ENCODE measurements around the gene ZNF83. TPM values are rescaled to one million over a fixed set of nuclear protein-coding genes. Genes with fewer than 3 reads are reported as not detected.

Gene ZNF83
- polyA plus RNA-seq, 1 donor from 2014 or later = 69.3 TPM

DNA sequence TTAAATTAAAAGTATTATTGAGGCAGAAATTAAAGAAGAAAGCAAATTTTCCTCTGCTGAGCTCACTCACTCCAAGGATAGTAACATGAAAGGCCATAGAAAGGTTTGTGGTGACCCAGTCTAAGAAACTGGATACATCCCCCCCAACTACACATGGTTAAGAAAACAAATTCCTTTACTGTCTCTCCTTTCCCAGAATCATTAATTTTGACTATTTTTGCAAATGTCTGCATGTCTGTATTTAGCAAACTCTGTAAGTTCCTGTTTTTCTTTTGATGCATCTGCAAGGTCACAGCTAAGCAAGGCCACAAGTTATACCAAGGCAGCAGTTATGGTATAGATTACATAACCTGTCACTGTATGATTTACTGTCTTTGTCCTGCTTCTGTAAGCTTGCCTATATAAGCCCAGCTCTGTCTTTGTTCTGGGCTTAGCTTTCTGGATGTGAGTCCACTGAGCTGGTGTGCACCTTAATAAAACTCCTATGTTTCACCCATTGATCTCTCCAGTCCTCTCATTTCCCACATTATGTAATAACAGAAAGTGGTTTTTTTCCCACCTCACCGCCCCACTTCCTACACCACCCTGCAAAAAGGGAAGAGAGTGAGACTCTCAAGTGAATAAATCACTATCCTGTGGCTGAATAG lies 8.5 kb upstream of the ZNF83 start:
- H3K4me2 ChIP-seq (ENCODE audit: low read length) = no peak overlapping the region
- no peaks in the 10 kb centered on the region for H3K36me3 ChIP-seq (ENCODE audit: insufficient read depth, low read length)
- H3K4me3 ChIP-seq (ENCODE audit: low read length) = no peak overlapping the region
- H3K27ac ChIP-seq (ENCODE audit: low read length) = no peak overlapping the region
- H4K20me1 ChIP-seq (ENCODE audit: insufficient read depth) = no peaks in the 10 kb centered on the region
- H3K9me3 ChIP-seq (ENCODE audit: low read length) = no peaks in the 10 kb centered on the region
- no peaks in the 10 kb centered on the region for H3K9me2 ChIP-seq (ENCODE audit: insufficient read depth, low read length)
- H3F3A ChIP-seq (ENCODE audit: insufficient read depth, low read length, poor library complexity, severe bottlenecking) = no peaks in the 10 kb centered on the region
- no peak overlapping the region for H2AFZ ChIP-seq (ENCODE audit: low read depth, low read length)
- TF ChIP-seq SMC3 (conservative IDR thresholded peaks at IDR 0.05; ENCODE audit: poor library complexity) = no peak
- no peak for TF ChIP-seq EZH2 (IDR thresholded peaks at IDR 0.05; ENCODE audit: borderline replicate concordance, insufficient read depth, low read length, poor library complexity, severe bottlenecking)
- no peak for TF ChIP-seq RAD21 (conservative IDR thresholded peaks at IDR 0.05)
- TF ChIP-seq MXI1 (conservative IDR thresholded peaks at IDR 0.05; ENCODE audit: poor library complexity, severe bottlenecking) = no peak
- TF ChIP-seq EP300 (conservative IDR thresholded peaks at IDR 0.05; ENCODE audit: poor library complexity, severe bottlenecking) = no peak
- TF ChIP-seq, protein P1, sequence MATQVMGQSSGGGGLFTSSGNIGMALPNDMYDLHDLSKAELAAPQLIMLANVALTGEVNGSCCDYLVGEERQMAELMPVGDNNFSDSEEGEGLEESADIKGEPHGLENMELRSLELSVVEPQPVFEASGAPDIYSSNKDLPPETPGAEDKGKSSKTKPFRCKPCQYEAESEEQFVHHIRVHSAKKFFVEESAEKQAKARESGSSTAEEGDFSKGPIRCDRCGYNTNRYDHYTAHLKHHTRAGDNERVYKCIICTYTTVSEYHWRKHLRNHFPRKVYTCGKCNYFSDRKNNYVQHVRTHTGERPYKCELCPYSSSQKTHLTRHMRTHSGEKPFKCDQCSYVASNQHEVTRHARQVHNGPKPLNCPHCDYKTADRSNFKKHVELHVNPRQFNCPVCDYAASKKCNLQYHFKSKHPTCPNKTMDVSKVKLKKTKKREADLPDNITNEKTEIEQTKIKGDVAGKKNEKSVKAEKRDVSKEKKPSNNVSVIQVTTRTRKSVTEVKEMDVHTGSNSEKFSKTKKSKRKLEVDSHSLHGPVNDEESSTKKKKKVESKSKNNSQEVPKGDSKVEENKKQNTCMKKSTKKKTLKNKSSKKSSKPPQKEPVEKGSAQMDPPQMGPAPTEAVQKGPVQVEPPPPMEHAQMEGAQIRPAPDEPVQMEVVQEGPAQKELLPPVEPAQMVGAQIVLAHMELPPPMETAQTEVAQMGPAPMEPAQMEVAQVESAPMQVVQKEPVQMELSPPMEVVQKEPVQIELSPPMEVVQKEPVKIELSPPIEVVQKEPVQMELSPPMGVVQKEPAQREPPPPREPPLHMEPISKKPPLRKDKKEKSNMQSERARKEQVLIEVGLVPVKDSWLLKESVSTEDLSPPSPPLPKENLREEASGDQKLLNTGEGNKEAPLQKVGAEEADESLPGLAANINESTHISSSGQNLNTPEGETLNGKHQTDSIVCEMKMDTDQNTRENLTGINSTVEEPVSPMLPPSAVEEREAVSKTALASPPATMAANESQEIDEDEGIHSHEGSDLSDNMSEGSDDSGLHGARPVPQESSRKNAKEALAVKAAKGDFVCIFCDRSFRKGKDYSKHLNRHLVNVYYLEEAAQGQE (IDR thresholded peaks at IDR 0.05; ENCODE audit: borderline replicate concordance) = no peak
- TF ChIP-seq CTCF (IDR thresholded peaks at IDR 0.05; ENCODE audit: poor library complexity, severe bottlenecking) = no peak
- TF ChIP-seq POLR2AphosphoS5 (IDR thresholded peaks at IDR 0.05) = no peak
- no peak for TF ChIP-seq TAF1 (IDR thresholded peaks at IDR 0.05; ENCODE audit: low read depth)
- H3K9ac ChIP-seq (ENCODE audit: low read length) = no peak overlapping the region
- no peaks in the 10 kb centered on the region for H3K79me2 ChIP-seq (replicated peaks; ENCODE audit: insufficient read depth, low read length)
- H3K27me3 ChIP-seq (ENCODE audit: insufficient read depth, low read depth, low read length) = no peaks in the 10 kb centered on the region

DNA sequence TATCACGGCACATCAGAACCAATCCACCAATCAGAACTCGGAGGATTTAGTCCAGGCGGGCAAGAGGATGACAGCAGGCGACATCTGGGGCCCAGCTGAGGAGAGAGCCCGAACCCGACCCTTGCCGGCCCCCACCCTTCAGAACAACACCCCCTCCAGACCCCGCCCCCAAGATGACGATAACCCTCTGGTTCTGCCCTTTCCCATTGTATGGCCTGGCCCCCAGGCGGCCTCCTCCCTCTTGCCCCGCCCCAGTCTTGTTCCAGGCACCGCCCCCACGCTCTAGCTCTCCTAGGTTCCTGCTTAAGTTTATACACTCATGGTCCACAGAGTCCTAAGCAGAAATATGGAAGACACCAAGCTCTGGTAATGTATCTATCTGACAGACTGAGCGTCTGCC lies 2.8 kb upstream of the ZNF83 start:
- no peaks in the 10 kb centered on the region for H3K79me2 ChIP-seq (replicated peaks; ENCODE audit: insufficient read depth, low read length)
- no peak overlapping the region for H3K27ac ChIP-seq (ENCODE audit: low read length)
- no peaks in the 10 kb centered on the region for H3K36me3 ChIP-seq (ENCODE audit: insufficient read depth, low read length)
- no peaks in the 10 kb centered on the region for H4K20me1 ChIP-seq (ENCODE audit: insufficient read depth)
- no peak overlapping the region for H3K4me2 ChIP-seq (ENCODE audit: low read length)
- H3K9me2 ChIP-seq (ENCODE audit: insufficient read depth, low read length) = no peaks in the 10 kb centered on the region
- H2AFZ ChIP-seq (ENCODE audit: low read depth, low read length) = no peak overlapping the region
- H3K27me3 ChIP-seq (ENCODE audit: insufficient read depth, low read depth, low read length) = no peaks in the 10 kb centered on the region
- no peaks in the 10 kb centered on the region for H3F3A ChIP-seq (ENCODE audit: insufficient read depth, low read length, poor library complexity, severe bottlenecking)
- H3K4me3 ChIP-seq (ENCODE audit: low read length) = no peak overlapping the region
- H3K9me3 ChIP-seq (ENCODE audit: low read length) = no peaks in the 10 kb centered on the region
- H3K9ac ChIP-seq (ENCODE audit: low read length) = no peak overlapping the region
- TF ChIP-seq, protein P1 (IDR thresholded peaks at IDR 0.05; ENCODE audit: borderline replicate concordance) = no peak
- TF ChIP-seq EP300 (conservative IDR thresholded peaks at IDR 0.05; ENCODE audit: poor library complexity, severe bottlenecking) (no peak), SMC3 (conservative IDR thresholded peaks at IDR 0.05; ENCODE audit: poor library complexity) (no peak), EZH2 (IDR thresholded peaks at IDR 0.05; ENCODE audit: borderline replicate concordance, insufficient read depth, low read length, poor library complexity, severe bottlenecking) (no peak), MXI1 (conservative IDR thresholded peaks at IDR 0.05; ENCODE audit: poor library complexity, severe bottlenecking) (no peak), POLR2AphosphoS5 (IDR thresholded peaks at IDR 0.05) (no peak), CTCF (IDR thresholded peaks at IDR 0.05; ENCODE audit: poor library complexity, severe bottlenecking) (no peak), RAD21 (conservative IDR thresholded peaks at IDR 0.05) (no peak), TAF1 (IDR thresholded peaks at IDR 0.05; ENCODE audit: low read depth) (no peak)

Data from neural cell (in vitro differentiated cells).